HG03097 (cell line): ENCODE data around the gene CFAP45.

Experiments
- ATAC-seq: cut with Tn5 transposase; IDR thresholded peaks from one replicate; pipeline ENCODE4 v1.9.1; 2021; ENCODE audit not compliant: unreplicated experiment, low FRiP score

The CFAP45 gene

GRCh38 chr1:159900086-159900680 is at the start of gene CFAP45:
Gene CFAP45, minus strand, starts transcription at chr1:159900165. Its CDS starts 67 bp downstream, at chr1:159900098.
- no peak for ATAC-seq

- ATAC-seq: no peak
Measured at GRCh38 chr1:159949123-159949522, 49.2 kb upstream of the CFAP45 start.

- no peak for ATAC-seq
Measured at GRCh38 chr1:159947942-159948341, 48.0 kb upstream of the CFAP45 start.

GRCh38 chr1:159946242-159947187 is 46.5 kb upstream of the CFAP45 start:
- ATAC-seq: no peak

GRCh38 chr1:159945483-159946241 is 45.7 kb upstream of the CFAP45 start, which contains the start of gene IGSF9:
Gene IGSF9, minus strand, starts transcription at chr1:159945613. Its CDS starts 2,159 bp downstream, at chr1:159943454.
- ATAC-seq: no peak

- no peak for ATAC-seq
Measured at GRCh38 chr1:159944623-159945455, 44.9 kb upstream of the CFAP45 start.

- no peak for ATAC-seq
Measured at GRCh38 chr1:159943908-159944622, 44.1 kb upstream of the CFAP45 start.

GRCh38 chr1:159943278-159943640 is 43.3 kb upstream of the CFAP45 start:
- no peak for ATAC-seq

GRCh38 chr1:159942632-159943277 is 42.8 kb upstream of the CFAP45 start:
- ATAC-seq: no peak

- no peak for ATAC-seq
Measured at GRCh38 chr1:159941591-159942560, 41.9 kb upstream of the CFAP45 start.

- ATAC-seq: no peak
Measured at GRCh38 chr1:159941141-159941540, 41.2 kb upstream of the CFAP45 start.

GRCh38 chr1:159940006-159940620 is 40.1 kb upstream of the CFAP45 start:
- no peak for ATAC-seq

- ATAC-seq: no peak
Measured at GRCh38 chr1:159939678-159940002, 39.7 kb upstream of the CFAP45 start.

GRCh38 chr1:159938905-159939677 is 39.1 kb upstream of the CFAP45 start:
- no peak for ATAC-seq

GRCh38 chr1:159938211-159938852 is 38.4 kb upstream of the CFAP45 start:
- ATAC-seq: no peak

GRCh38 chr1:159937054-159937750 is 37.2 kb upstream of the CFAP45 start:
- no peak for ATAC-seq
